HFFc6 (cell line): ENCODE measurements around the gene NXT1. TPM values are rescaled to one million over a fixed set of nuclear protein-coding genes. Genes with fewer than 3 reads are reported as not detected.

Source experiments
- DNase-seq: peaks from one replicate; pipeline ENCODE4 v3.0.0-alpha.2; 2018
- H3K27ac Mint-ChIP-seq: 2 replicates; pipeline ENCODE4 v1.8.0; 2020; ENCODE audit warnings: mild to moderate bottlenecking, mixed read lengths
- H3K27me3 Mint-ChIP-seq: 2 replicates; pipeline ENCODE4 v1.8.0; 2021; ENCODE audit warnings: mild to moderate bottlenecking, moderate library complexity, mixed read lengths; ENCODE audit not compliant: insufficient read depth
- H3K36me3 Mint-ChIP-seq: 2 replicates; pipeline ENCODE4 v1.8.0; 2021; ENCODE audit warnings: low read depth, mixed read lengths
- H3K4me1 Mint-ChIP-seq: 2 replicates; pipeline ENCODE4 v1.8.0; 2020; ENCODE audit warnings: low read depth, mixed read lengths
- H3K4me3 Mint-ChIP-seq: 2 replicates; pipeline ENCODE4 v1.8.0; 2020; ENCODE audit warnings: mild to moderate bottlenecking, moderate library complexity, mixed read lengths
- H3K9me3 Mint-ChIP-seq: 2 replicates; pipeline ENCODE4 v1.8.0; 2020; ENCODE audit warnings: mild to moderate bottlenecking, mixed read lengths
- CTCF ChIP-seq: fragments of 200-600 bp; sonication (generic); IDR thresholded peaks from 2 replicates; pipeline ENCODE4 v1.5.0; 2021; ENCODE audit warnings: antibody characterized with exemption, mild to moderate bottlenecking
- total RNA-seq, 6 experiments: library from RNA; stranded (reverse); fragmentation: NEBNext Ultra II Directional; extraction: Animal tissue kit (Norgen Biotek cat#: 25700); gene quantifications; 2 replicates in 1 of 6; 3 replicates in 5 of 6; pipeline ENCODE4 v1.2.3, GENCODE V29; 2021

Gene NXT1
- total RNA-seq, 6 experiments from 2014 or later = 14.6 to 19.1 (median 15.9) TPM

DNA sequence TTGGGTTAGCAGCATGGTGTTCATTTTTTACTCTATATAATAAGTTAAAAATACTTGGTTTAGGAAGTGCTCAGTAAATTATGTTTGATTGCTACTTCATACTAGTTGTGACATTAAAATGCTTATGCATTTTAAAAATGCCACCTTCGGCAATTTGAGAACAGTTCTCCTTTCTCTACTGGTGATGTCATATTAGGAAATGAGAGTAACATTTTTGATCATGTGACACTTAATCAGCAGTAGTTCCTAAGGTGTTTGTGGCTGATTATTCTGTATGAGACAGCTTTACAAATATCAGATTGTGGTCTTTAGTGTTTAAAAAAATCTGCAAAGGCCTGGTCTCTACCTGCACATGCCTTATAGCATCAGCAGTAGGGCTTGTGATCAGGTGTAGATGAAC, 15.8 kb downstream of the NXT1 start:
- Mint-ChIP-seq H3K27ac (peak overlapping the region; percentile 55), H3K27me3 (peaks cover 15% of the 10 kb centered on the region), H3K4me3 (0 out of 2 replicates have a peak overlapping the region, but pooled peaks have one; percentile 41), H3K9me3 (no peaks in the 10 kb centered on the region), H3K36me3 (peaks cover 48% of the 10 kb centered on the region), H3K4me1 (peaks cover 61% of the 10 kb centered on the region)
- no peak for DNase-seq
- TF ChIP-seq CTCF = no peak

GRCh38 chr20:23367770-23368169, 17.2 kb downstream of the NXT1 start:
- no peaks in the 10 kb centered on the region for H3K9me3 Mint-ChIP-seq
- peaks cover 55% of the 10 kb centered on the region for H3K36me3 Mint-ChIP-seq
- no peak overlapping the region; the same call in 1 of the 2 replicates for H3K4me3 Mint-ChIP-seq
- peaks cover 12% of the 10 kb centered on the region for H3K27me3 Mint-ChIP-seq
- DNase-seq = no peak
- no peak for TF ChIP-seq CTCF
- H3K27ac Mint-ChIP-seq = peak overlapping the region; percentile 52; the same call in 1 of the 2 replicates
- peaks cover 59% of the 10 kb centered on the region for H3K4me1 Mint-ChIP-seq

DNA sequence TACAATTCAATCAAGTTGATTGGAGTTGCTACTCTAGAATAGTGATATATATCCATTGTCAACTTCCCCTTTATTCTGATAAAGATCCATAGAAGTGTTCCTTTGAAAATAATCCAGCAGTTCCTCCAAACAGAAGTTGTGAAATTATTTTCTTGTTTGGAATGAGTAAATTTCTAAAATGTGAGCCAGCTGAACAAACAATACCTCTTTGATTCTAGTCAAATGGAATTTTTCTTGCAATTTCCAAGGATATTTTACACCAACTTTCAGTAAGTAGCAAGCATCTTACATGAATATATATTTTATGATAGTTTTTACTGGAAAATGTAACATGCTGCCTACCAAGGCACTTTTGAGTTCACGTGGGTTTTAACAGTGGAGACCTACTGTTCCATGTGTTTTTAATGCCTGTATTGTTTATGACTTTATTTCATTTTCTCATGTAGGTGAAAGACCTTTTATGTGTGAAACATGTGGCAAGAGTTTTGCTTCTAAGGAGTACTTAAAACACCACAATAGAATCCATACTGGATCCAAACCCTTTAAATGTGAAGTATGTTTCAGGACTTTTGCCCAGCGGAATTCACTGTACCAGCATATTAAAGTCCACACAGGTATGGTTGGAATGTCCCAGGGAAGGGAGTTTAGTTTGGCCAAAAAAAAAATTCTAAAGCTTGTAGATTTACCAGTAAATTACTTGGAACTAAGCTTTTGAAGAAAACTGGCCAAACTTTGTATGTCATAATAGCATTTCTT, 17.9 kb downstream of the NXT1 start:
- Mint-ChIP-seq H3K4me3 (no peak overlapping the region; the same call in 1 of the 2 replicates), H3K36me3 (peaks cover 50% of the 10 kb centered on the region), H3K9me3 (no peaks in the 10 kb centered on the region), H3K27ac (no peak overlapping the region), H3K4me1 (peaks cover 52% of the 10 kb centered on the region), H3K27me3 (peaks cover 8% of the 10 kb centered on the region)
- DNase-seq = no peak
- TF ChIP-seq CTCF = no peak

- peaks cover 56% of the 10 kb centered on the region for H3K36me3 Mint-ChIP-seq
- no peak overlapping the region for H3K4me3 Mint-ChIP-seq
- no peak for TF ChIP-seq CTCF
- no peak for DNase-seq
- peaks cover 45% of the 10 kb centered on the region for H3K4me1 Mint-ChIP-seq
- H3K27me3 Mint-ChIP-seq = peaks cover 8% of the 10 kb centered on the region
- H3K9me3 Mint-ChIP-seq = no peaks in the 10 kb centered on the region
- H3K27ac Mint-ChIP-seq = no peak overlapping the region
Measured at GRCh38 chr20:23369072-23369823, 18.7 kb downstream of the NXT1 start.

DNA sequence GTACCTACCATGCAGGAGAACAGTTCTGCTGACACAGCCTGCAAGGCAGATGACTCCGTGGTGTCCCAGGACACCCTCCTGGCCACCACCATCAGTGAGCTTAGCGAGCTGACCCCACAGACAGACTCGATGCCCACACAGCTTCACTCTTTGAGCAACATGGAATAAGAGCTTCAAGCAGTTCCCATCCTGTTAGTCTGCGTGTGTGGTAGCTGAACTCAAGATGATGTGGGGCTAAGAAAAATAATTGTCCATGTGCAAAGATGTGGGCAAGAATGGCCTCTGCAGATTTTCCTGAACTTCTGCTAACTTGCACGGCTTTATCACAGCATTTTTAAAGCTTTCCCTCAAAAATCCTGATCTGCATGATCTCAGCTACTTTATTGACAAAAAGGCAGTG, 19.7 kb downstream of the NXT1 start:
- Mint-ChIP-seq H3K4me3 (no peak overlapping the region), H3K36me3 (peaks cover 55% of the 10 kb centered on the region), H3K27ac (no peak overlapping the region), H3K4me1 (peaks cover 34% of the 10 kb centered on the region), H3K9me3 (no peaks in the 10 kb centered on the region), H3K27me3 (peaks cover 5% of the 10 kb centered on the region)
- DNase-seq = no peak
- TF ChIP-seq CTCF = no peak
